Activated T-helper 17 cell treated with anti-CD3 and anti-CD28 coated beads, Interleukin-2, amount 50 U/mL, for 72 hours (primary cell): Measurements from ENCODE around the gene WDR90. TPM values are rescaled to one million over a fixed set of nuclear protein-coding genes. Genes with fewer than 3 reads are reported as not detected.
A peak's percentile ranks its signal among the peaks of the same experiment; 100 is the strongest.

ENCODE experiments used
- ATAC-seq: fragments of 150-1000 bp; cut with Tn5 transposase; replicated peaks from 2 replicates; pipeline ENCODE4 v1.10.0; 2021; ENCODE audit warnings: mild to moderate bottlenecking, moderate library complexity
- H3K27ac Mint-ChIP-seq: one replicate; pipeline ENCODE4 v1.8.0; 2022; ENCODE audit warnings: mixed read lengths
- H3K27me3 Mint-ChIP-seq: one replicate; pipeline ENCODE4 v1.8.0; 2022; ENCODE audit warnings: mixed read lengths
- H3K36me3 Mint-ChIP-seq: one replicate; pipeline ENCODE4 v1.8.0; 2022; ENCODE audit warnings: low read depth, mild to moderate bottlenecking, mixed read lengths
- H3K4me1 Mint-ChIP-seq: one replicate; pipeline ENCODE4 v1.8.0; 2022; ENCODE audit warnings: mixed read lengths
- H3K4me3 Mint-ChIP-seq: one replicate; pipeline ENCODE4 v1.8.0; 2022; ENCODE audit warnings: mild to moderate bottlenecking, mixed read lengths
- H3K9me3 Mint-ChIP-seq: one replicate; pipeline ENCODE4 v1.8.0; 2022; ENCODE audit warnings: mixed read lengths
- total RNA-seq, 2 donors: library from RNA; stranded (reverse); gene quantifications; one replicate each; pipeline ENCODE4 v1.2.3, GENCODE V29; 2022

The WDR90 gene
- total RNA-seq, result 10 to 100 TPM; 50.7 to 93.9 TPM

DNA sequence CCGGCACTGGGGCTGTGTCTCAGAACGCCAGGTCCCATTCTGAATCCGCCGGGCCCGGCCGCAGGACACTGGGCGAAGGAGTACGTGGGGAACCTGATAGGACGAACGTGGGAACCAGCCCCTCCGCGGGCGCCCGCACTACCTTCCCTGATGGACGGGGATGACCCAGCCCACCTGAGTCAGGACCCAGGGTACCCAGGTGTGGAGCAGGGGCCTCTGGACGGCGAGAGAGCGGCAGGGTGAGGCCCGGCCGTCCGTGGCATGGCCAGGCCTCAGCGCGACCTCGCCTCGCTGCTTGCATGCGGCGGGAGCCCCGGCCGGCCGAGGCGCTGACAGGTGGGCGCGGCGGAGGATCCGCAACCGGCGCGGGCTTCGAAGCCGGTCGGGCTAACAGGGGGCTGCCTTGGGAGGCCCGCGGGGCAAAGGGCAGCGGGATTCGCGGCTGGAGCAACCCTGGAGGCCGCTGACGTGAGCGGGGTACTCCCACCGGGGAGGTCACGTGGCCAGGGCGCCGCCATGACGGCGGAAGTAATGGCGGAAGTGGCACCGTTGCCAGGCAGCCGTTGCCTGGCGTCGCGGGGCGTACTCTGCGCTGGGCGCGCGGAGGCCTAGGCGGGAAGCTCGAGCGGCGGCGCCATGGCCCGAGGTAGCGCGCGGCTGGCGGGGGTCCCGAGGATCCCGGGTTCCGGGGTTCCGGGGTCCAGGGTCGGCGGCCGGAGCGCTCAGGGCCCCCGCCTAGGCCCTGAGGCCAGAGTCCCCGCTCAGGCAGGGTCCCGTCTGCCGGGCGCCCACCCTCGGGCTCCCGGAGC is at the start of gene WDR90:
WDR90 (plus strand) TSS at position 585 of the 809 bp plus-strand sequence; CDS start at position 637, 52 bp downstream.
- H3K9me3 Mint-ChIP-seq, result no peaks in the 10 kb centered on the region
- peaks cover 6% of the 10 kb centered on the region for H3K36me3 Mint-ChIP-seq
- no peaks in the 10 kb centered on the region for H3K27me3 Mint-ChIP-seq
- H3K4me3 Mint-ChIP-seq, result peak within 1 kb of the TSS; percentile 73
- H3K27ac Mint-ChIP-seq, result peak within 1 kb of the TSS; percentile 46
- peaks cover 7% of the 10 kb centered on the region for H3K4me1 Mint-ChIP-seq
- ATAC-seq, result peak; percentile 97

DNA sequence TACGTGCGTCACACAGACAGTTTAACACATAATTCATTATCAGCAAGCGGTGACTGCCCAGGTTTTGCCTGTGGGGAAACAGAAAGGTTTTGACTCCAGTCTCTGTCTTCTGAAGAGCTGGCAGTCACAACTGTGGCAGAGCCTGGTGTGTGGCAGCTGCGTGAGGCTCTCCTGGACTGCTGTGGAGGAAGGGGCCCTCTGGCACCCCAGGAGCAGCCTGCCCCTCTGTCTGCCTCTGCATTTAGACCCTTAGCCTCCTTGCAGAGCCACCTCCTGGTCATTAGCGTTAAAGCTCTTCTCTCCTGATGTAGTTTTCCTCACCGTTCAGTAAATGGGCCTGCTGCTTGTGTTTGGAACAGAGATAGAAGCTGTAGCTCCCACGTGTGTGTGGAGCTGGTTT is 48.4 kb upstream of the WDR90 start:
- no peak overlapping the region for H3K27ac Mint-ChIP-seq
- no peaks in the 10 kb centered on the region for H3K27me3 Mint-ChIP-seq
- no peaks in the 10 kb centered on the region for H3K9me3 Mint-ChIP-seq
- peaks cover 14% of the 10 kb centered on the region for H3K4me1 Mint-ChIP-seq
- H3K36me3 Mint-ChIP-seq, result peaks cover 4% of the 10 kb centered on the region
- no peak for ATAC-seq
- H3K4me3 Mint-ChIP-seq, result no peak overlapping the region

DNA sequence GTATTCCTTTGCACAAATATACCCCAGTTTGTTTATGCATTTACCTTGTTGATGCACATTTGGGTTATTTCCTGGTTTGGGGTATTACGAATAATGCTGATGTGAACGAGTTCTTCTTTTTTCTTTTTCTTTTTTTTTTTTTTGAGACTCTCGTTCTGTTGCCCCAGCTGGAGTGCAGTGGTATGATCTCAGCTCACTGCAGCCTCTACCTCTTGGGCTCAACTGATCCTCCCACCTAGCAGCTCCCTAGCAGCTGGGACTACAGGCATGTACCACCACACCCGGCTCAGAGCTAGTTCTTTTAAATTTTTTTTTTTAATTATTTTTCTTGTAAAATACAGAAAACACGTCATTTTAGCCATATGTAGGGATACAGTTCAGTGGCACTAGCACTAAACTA is 45.2 kb upstream of the WDR90 start:
- H3K4me1 Mint-ChIP-seq, result peaks cover 10% of the 10 kb centered on the region

DNA sequence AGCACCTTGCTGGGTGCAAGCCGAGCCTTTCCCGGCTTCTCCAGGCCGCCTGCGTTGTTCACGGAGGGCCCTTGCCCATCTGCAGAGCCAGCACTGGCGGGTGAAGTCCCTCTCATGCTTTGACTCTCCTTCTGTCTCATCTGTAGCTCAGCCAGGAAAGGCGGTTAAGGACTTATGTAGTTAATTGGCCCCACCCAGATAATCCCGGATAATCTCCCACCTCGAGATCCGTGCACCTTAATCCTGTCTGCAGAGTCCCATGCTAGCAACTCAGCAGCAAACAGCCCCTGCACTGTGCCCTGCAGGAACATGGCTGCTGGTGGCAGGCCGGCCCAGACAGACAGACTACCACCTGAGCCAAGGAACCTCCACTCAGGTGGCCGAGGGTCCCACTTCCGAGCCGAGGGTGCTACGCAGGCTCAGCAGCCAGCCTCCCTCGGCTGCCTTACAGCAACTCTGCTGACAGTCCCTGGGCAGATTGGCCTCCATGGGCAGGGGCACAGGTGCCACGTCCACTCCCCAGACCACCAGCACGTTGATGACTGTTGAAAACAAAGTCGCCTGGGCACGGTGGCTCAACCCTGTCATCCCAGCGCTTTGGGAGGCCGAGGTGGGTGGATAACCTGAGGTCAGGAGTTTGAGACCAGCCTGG is 42.4 kb upstream of the WDR90 start:
- Mint-ChIP-seq H3K36me3 (no peaks in the 10 kb centered on the region), H3K27ac (no peak overlapping the region), H3K4me1 (peaks cover 16% of the 10 kb centered on the region), H3K9me3 (no peaks in the 10 kb centered on the region), H3K4me3 (no peak overlapping the region), H3K27me3 (no peaks in the 10 kb centered on the region)
- ATAC-seq, result no peak

More for the DNA sequence above, 45.2 kb upstream of the WDR90 start:
- Mint-ChIP-seq H3K9me3 (no peaks in the 10 kb centered on the region), H3K36me3 (no peaks in the 10 kb centered on the region), H3K27me3 (no peaks in the 10 kb centered on the region), H3K4me3 (no peak overlapping the region), H3K27ac (no peak overlapping the region)
- no peak for ATAC-seq

DNA sequence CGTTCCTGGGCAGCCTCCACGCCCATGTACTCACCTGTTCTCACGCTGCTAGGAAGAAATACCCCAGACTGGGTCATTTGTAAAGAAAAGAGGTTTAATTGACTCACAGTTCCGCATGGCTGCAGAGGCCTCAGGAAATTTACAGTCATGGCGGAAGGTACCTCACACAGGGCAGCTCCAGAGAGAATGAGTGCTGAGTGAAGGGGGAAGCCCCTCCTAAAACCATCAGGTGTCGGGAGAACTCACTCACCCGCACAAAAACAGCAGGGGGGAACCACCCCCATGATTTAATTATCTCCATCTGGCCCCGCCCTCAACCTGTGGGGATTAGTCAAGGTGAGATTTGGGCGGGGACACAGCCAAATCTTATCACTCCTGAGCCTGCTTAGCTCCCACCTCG is 41.1 kb upstream of the WDR90 start:
- no peaks in the 10 kb centered on the region for H3K27me3 Mint-ChIP-seq
- peak overlapping the region; percentile 71 for H3K27ac Mint-ChIP-seq
- H3K4me3 Mint-ChIP-seq, result peak overlapping the region; percentile 53
- no peaks in the 10 kb centered on the region for H3K9me3 Mint-ChIP-seq
- peak; percentile 98 for ATAC-seq
- H3K4me1 Mint-ChIP-seq, result peaks cover 15% of the 10 kb centered on the region
- H3K36me3 Mint-ChIP-seq, result no peaks in the 10 kb centered on the region

DNA sequence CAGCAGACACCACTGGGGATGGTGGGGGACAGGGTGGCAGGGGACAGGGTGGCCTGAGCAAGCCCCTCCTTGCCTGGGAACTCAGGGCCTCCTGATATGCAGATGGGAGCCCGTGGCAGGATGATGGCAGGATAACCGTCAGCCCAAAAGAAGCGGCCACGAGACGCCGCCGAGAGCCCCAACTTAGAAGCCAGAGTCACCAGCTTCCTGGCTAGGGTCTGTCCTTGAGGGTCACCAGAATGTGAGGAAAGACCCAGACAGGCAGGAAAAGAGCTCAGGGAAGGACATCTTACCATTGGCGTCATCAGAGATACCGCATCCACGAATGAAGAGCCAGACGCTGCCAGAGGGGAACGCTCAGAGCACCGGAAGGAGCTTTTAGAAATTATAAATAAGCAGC is 39.8 kb upstream of the WDR90 start:
- Mint-ChIP-seq H3K4me3 (no peak overlapping the region), H3K4me1 (peaks cover 11% of the 10 kb centered on the region), H3K27me3 (no peaks in the 10 kb centered on the region), H3K27ac (no peak overlapping the region), H3K36me3 (no peaks in the 10 kb centered on the region), H3K9me3 (no peaks in the 10 kb centered on the region)
- ATAC-seq, result no peak

DNA sequence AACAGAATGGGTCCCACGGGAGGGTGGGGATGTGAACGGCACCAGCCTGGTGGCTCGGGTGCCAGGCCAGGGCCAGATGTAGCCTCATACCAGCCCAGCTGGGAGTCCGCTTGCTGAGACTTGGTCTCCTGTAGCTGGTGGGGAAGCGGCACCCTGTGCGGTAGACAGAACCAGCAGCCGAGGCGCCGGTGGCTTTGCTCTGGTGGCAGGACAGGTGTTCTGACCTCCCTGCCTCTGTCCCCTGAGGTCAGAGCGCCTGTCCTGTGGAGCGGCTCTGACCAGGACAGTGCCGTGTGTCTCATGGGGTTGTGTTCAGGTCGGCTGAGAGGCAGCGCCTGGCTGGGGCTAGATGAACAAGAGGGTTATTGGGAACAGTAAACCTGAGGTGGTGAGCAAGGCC is 39.2 kb upstream of the WDR90 start:
- Mint-ChIP-seq H3K27ac (no peak overlapping the region), H3K4me3 (no peak overlapping the region), H3K9me3 (no peaks in the 10 kb centered on the region), H3K27me3 (no peaks in the 10 kb centered on the region), H3K36me3 (no peaks in the 10 kb centered on the region), H3K4me1 (peaks cover 11% of the 10 kb centered on the region)
- ATAC-seq, result no peak

DNA sequence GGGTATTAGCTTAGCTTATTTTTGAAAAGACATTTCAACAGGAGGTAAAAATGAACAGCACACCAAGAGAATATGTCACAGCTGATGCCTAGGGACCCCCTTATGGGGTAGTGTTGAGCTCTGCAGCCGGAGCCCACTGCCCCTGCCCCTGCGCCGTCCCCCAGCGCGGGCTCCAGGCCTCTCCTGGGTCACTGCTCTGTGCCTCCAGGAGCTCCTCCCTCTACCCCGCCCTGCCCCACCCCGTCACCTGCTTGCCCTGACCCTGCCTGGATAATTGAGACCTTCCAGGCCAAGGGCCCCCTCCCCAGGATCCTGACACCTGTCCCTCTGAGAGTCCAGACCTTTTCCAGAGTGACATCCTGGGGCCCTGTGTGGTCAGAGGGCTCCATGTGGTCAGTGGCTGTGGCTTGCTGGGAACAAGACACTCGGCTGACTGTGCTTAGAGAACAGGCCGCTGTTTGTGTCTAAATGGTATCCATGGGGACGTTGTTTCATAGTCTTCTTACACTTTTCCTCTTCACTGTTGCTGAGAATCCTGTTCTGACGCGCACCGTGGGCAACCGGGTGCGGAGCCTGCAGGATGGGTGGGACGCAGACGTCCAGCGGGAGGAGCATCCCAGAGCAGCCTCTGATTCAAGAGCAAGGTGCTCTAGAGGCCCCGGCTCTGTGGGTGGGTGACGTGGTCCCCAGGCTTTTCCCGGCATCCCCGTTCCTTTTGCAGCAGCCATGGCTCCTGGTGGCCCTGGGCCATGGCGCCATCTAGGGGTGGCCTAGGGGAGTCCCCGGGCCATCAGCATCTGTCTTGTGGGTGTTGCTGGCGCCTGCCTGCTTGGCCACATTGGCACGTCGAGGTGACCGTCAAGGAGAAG is 38.4 kb upstream of the WDR90 start:
- H3K36me3 Mint-ChIP-seq, result no peaks in the 10 kb centered on the region
- peaks cover 11% of the 10 kb centered on the region for H3K4me1 Mint-ChIP-seq
- peak overlapping the region; percentile 80 for H3K27ac Mint-ChIP-seq
- no peaks in the 10 kb centered on the region for H3K9me3 Mint-ChIP-seq
- ATAC-seq, result peak; percentile 51
- peak overlapping the region; percentile 48 for H3K4me3 Mint-ChIP-seq
- no peaks in the 10 kb centered on the region for H3K27me3 Mint-ChIP-seq

DNA sequence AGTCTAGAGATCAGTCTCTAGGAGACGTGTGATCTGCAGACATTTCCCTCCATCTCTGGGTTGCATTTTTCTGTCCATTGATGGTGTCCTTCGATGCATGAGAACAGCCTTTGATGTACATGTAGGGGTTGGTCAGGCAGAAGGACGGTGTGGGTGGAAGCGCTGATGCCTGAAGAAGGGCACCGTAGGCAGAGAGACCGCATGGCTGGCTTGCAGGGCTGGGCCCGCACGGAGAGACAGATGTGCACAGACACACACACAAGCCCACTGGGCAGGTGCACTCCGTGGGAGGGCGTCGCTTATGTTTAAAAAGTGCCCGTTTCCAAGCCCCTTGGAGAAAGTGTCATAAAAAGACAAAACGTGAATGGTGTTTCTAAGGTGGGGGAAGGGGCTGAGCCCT is 34.0 kb upstream of the WDR90 start:
- Mint-ChIP-seq H3K4me3 (no peak overlapping the region), H3K27ac (no peak overlapping the region), H3K27me3 (no peaks in the 10 kb centered on the region), H3K9me3 (no peaks in the 10 kb centered on the region), H3K36me3 (no peaks in the 10 kb centered on the region), H3K4me1 (peaks cover 6% of the 10 kb centered on the region)
- no peak for ATAC-seq

DNA sequence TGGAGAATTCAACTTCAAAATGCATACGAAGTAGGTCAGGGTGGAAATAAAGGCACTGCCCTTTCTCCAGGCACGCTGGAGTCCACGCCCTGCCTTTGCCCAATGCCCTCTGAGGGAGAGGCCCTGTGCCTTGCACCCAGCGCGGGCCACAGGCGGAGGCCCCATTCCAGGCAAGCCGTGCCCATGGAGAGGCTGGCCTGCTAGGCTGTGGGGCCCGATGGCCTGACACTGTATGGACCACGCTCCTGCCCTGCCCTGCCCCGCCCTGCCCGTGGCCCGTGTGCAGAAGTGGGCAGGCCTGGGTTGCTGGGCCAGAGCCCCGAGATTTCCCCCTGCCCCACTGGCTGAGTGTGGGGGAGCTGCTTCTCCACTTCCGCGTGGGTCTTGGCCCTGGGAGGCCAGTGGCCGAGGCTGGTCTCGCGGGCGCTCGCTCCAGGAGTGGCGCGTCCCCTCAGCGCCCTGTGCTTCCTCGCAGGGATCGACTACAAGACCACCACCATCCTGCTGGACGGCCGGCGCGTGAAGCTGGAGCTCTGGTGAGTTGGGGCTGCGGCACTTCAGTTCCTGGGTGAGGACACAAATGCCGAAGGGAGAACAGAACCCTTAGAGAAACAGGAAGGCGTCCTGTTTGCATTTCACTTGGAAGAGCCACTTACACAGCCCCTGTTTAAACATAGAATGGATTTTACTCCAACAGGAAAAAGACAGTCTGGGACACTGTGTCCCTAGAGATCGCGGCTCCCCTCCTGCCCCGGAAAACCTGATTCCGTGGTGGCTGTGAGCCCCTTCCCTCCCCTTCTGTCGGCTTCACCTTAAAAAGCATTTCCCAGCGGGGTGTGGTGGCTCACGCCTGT is 32.2 kb upstream of the WDR90 start:
- H3K4me1 Mint-ChIP-seq, result no peaks in the 10 kb centered on the region
- H3K4me3 Mint-ChIP-seq, result no peak overlapping the region
- no peaks in the 10 kb centered on the region for H3K9me3 Mint-ChIP-seq

DNA sequence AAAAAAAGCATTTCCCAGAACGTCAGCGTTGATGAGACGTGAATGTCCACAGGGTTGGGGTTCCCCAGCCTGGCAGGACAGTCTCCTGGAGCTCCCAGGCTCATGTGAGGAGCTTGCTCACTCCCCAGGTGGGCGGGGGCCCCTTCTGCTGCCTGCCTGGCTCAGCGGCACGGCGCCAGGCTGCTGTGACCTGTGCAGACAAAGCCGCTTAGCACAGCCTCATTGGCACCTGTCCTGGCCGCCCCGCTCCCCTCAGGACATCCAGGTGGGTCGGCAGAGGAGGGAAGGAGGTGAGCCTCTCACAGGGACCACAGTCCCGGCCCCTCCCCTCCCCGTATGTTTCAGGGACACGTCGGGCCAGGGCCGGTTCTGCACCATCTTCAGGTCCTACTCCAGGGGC is 31.3 kb upstream of the WDR90 start:
- H3K4me1 Mint-ChIP-seq, result no peaks in the 10 kb centered on the region
- no peaks in the 10 kb centered on the region for H3K27me3 Mint-ChIP-seq
- no peaks in the 10 kb centered on the region for H3K9me3 Mint-ChIP-seq
- no peaks in the 10 kb centered on the region for H3K36me3 Mint-ChIP-seq
- no peak overlapping the region for H3K4me3 Mint-ChIP-seq
- no peak for ATAC-seq
- H3K27ac Mint-ChIP-seq, result no peak overlapping the region

More for the DNA sequence above, 32.2 kb upstream of the WDR90 start:
- H3K36me3 Mint-ChIP-seq, result no peaks in the 10 kb centered on the region
- no peak for ATAC-seq
- H3K27ac Mint-ChIP-seq, result no peak overlapping the region
- no peaks in the 10 kb centered on the region for H3K27me3 Mint-ChIP-seq

DNA sequence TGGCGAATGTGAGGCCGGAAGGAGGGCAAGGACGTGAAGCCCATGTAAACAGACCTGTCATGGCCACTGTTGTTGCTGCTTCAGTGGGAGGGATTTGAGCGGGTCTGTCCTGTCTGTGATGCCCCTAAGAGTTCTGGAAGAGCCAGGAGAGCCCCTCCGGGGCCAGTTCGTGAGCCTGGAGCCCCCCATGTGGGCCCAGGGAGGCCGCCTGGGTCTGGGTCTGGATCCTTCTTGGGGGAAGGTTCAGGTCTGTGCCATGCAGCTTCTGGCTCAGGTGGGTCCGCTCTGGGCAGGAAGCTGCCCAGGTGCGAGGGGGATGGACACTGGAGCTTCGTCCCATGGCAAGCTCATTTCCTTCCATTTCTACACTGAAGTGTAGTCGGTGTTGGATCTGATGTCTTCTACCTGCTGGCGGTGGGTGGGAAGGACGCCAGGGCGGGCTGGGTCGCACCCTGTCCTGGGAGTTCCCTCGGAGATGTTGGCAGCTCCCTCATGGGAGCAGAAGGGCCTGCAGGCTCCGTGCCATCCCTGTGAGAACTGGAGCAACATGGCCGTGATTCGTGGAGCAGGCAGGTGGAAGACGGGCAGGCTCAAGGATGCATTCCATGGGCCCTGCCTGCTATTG is 29.6 kb upstream of the WDR90 start:
- Mint-ChIP-seq H3K4me3 (no peak overlapping the region), H3K4me1 (no peaks in the 10 kb centered on the region), H3K27me3 (no peaks in the 10 kb centered on the region), H3K9me3 (no peaks in the 10 kb centered on the region), H3K36me3 (no peaks in the 10 kb centered on the region), H3K27ac (no peak overlapping the region)
- ATAC-seq, result no peak

DNA sequence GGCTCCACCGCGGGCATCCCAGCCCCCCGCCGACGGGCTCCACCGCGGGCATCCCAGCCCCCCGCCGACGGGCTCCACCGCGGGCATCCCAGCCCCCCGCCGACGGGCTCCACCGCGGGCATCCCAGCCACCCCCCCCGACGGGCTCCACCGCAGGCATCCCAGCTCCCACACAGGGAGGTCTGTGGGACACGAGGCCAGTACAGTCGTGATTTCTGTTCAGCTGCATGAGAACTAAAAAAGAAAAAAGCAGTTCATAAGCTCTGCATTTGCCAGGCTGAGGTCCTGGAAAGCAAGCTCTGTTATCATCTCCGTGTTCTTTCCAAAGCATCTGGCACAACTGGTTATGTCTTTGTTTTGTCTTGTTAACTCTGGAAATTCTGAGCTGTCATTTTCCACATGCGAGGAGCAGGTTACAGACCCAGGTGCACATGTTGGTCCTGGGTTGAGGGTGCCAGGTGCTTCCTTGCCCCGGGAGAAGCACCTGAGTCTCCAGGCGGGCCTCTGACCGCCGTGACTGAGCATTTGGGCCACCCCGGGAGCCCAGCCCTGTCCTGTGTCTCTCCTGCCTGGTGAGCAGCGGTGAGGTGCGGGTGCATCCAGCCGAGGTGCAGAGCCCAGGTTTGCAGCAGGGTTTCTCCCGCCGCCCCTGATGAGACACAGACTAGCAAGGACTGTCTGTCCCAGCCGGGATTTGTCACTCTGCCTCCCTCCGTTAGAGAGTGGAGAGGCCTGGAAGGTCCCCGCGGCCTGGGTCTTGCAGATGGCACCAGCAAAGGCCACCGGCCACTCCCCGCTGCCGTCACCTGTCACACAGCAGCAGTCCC is 28.3 kb upstream of the WDR90 start:
- Mint-ChIP-seq H3K36me3 (no peaks in the 10 kb centered on the region), H3K4me1 (no peaks in the 10 kb centered on the region), H3K27me3 (no peaks in the 10 kb centered on the region)

More for the DNA sequence above, 28.3 kb upstream of the WDR90 start:
- H3K4me3 Mint-ChIP-seq, result no peak overlapping the region
- no peak overlapping the region for H3K27ac Mint-ChIP-seq
- H3K9me3 Mint-ChIP-seq, result no peaks in the 10 kb centered on the region
- ATAC-seq, result no peak
